B cell (primary cell): ENCODE results near the gene PIK3R3.

ENCODE experiments used
- EZH2 ChIP-seq: IDR thresholded peaks from 2 replicates; pipeline ENCODE4 v1.6.1; 2012; ENCODE audit warnings: borderline replicate concordance, low read depth, mild to moderate bottlenecking, moderate library complexity, low read length; ENCODE audit not compliant: insufficient read depth, poor library complexity, severe bottlenecking
- TF ChIP-seq, protein P1 (sequence below): fragments of 200-600 bp; IDR thresholded peaks from one replicate; pipeline ENCODE4 v1.8.0; 2022; ENCODE audit warnings: antibody characterized with exemption, mild to moderate bottlenecking

DNA sequence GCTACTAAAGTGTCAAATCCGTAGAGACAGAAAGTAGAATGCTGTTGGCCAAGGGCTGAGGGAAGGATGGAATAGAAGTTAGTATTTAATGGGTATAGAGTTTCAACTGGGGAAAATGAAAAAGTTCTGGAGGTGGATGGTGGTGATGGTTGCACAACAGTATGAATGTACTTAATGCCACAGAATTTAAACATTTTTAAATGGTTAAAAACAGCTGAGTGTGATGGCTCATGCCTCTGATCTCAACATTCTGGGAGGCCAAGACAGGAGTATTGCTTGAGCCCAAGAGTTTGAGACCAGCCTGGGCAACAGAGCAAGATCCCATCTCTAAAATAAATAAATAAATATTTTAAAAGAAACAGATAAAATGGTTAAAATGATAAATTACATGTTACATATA is 44.5 kb downstream of the PIK3R3 start:
- TF ChIP-seq, protein P1, sequence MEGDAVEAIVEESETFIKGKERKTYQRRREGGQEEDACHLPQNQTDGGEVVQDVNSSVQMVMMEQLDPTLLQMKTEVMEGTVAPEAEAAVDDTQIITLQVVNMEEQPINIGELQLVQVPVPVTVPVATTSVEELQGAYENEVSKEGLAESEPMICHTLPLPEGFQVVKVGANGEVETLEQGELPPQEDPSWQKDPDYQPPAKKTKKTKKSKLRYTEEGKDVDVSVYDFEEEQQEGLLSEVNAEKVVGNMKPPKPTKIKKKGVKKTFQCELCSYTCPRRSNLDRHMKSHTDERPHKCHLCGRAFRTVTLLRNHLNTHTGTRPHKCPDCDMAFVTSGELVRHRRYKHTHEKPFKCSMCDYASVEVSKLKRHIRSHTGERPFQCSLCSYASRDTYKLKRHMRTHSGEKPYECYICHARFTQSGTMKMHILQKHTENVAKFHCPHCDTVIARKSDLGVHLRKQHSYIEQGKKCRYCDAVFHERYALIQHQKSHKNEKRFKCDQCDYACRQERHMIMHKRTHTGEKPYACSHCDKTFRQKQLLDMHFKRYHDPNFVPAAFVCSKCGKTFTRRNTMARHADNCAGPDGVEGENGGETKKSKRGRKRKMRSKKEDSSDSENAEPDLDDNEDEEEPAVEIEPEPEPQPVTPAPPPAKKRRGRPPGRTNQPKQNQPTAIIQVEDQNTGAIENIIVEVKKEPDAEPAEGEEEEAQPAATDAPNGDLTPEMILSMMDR: no peak
- TF ChIP-seq EZH2: no peak
